H1 (cell line): ENCODE results near the gene NGFR. TPM values are rescaled to one million over a fixed set of nuclear protein-coding genes. Genes with fewer than 3 reads are reported as not detected.
A peak's percentile ranks its signal among the peaks of the same experiment; 100 is the strongest.

Experiments used
- CTCF ChIA-PET: fragments of 300-600 bp; sonication (Branson Sonifier 250); formaldehyde crosslinking; loops from one replicate; lab custom pipeline; 2021; ENCODE audit not compliant: partially characterized antibody; lab: Charles Lee
- POLR2A ChIA-PET: fragments of 300-600 bp; sonication (Branson Sonifier 250); formaldehyde crosslinking; loops from one replicate; lab custom pipeline; 2021; ENCODE audit warnings: inconsistent platforms; ENCODE audit not compliant: partially characterized antibody; lab: Charles Lee
- DNase-seq, 2 experiments: peaks; one replicate each; pipeline versions ENCODE4 v3.0.0 to v3.0.0-alpha.2; 2010 to 2022; ENCODE audit warnings: low spot score in 2 of 2, low read depth in 1 of 2, mixed read lengths in 1 of 2
- FAIRE-seq: peaks from 2 replicates; lab custom pipeline; 2011; peaks lifted over from hg19 to GRCh38; lab: Jason Lieb, UNC
- H2AFZ ChIP-seq: 2 replicates; pipeline ENCODE4 v1.8.1; 2012; ENCODE audit warnings: low read length, inconsistent platforms
- H2AK5ac ChIP-seq: 2 replicates; pipeline ENCODE4 v1.6.1; 2013; ENCODE audit warnings: low read depth, low read length
- H2BK120ac ChIP-seq: replicated peaks from 2 replicates; pipeline ENCODE3; 2013; ENCODE audit warnings: low read depth, low read length, inconsistent platforms
- H2BK12ac ChIP-seq: 2 replicates; pipeline ENCODE4 v1.6.1; 2013; ENCODE audit warnings: low read depth, low read length
- H2BK15ac ChIP-seq: 2 replicates; pipeline ENCODE4 v1.6.1; 2013; ENCODE audit warnings: low read length
- H2BK20ac ChIP-seq: 2 replicates; pipeline ENCODE4 v1.6.1; 2013; ENCODE audit warnings: low read length
- H2BK5ac ChIP-seq: 2 replicates; pipeline ENCODE4 v1.6.1; 2013; ENCODE audit warnings: low read depth, low read length
- H3K14ac ChIP-seq: 2 replicates; pipeline ENCODE4 v1.6.1; 2013; ENCODE audit warnings: inconsistent platforms; ENCODE audit not compliant: insufficient read length
- H3K18ac ChIP-seq: 2 replicates; pipeline ENCODE4 v1.6.1; 2013; ENCODE audit warnings: low read length; ENCODE audit errors: extremely low read depth
- H3K23ac ChIP-seq: 2 replicates; pipeline ENCODE4 v1.6.1; 2013; ENCODE audit warnings: inconsistent platforms; ENCODE audit not compliant: insufficient read length
- H3K23me2 ChIP-seq: 2 replicates; pipeline ENCODE4 v1.6.1; 2013; ENCODE audit warnings: low read depth, low read length
- H3K27ac ChIP-seq: 2 replicates; pipeline ENCODE4 v1.6.1; 2011; ENCODE audit warnings: low read depth, low read length, inconsistent platforms
- H3K27me3 ChIP-seq, 4 experiments: replicated peaks in 1 of 4; 1 replicate in 1 of 4; 2 replicates in 3 of 4; pipeline versions ENCODE4 v1.6.1 to v1.8.1; 2011 to 2013; ENCODE audit warnings: low read length in 3 of 4, mild to moderate bottlenecking in 3 of 4, inconsistent platforms in 2 of 4, mixed read lengths in 2 of 4, moderate library complexity in 1 of 4; ENCODE audit not compliant: control insufficient read depth in 3 of 4, insufficient read depth in 3 of 4; ENCODE audit errors: extremely low read depth in 1 of 4
- H3K36me3 ChIP-seq, 4 experiments: 2 replicates each; pipeline versions ENCODE4 v1.6.1 to v1.8.1; 2011 to 2013; ENCODE audit warnings: mild to moderate bottlenecking in 4 of 4, low read length in 3 of 4, moderate library complexity in 2 of 4, control low read depth in 1 of 4, inconsistent platforms in 1 of 4; ENCODE audit not compliant: insufficient read depth in 4 of 4, control insufficient read depth in 2 of 4
- H3K4ac ChIP-seq: replicated peaks from 2 replicates; pipeline ENCODE3; 2013; ENCODE audit warnings: low read length, low read depth, mixed read lengths, inconsistent platforms; ENCODE audit not compliant: insufficient read length
- H3K4me1 ChIP-seq, 4 experiments: replicated peaks in 1 of 4; 1 replicate in 1 of 4; 2 replicates in 3 of 4; pipeline versions ENCODE4 v1.6.1 to v1.8.1; 2011 to 2013; ENCODE audit warnings: low read length in 3 of 4, inconsistent platforms in 2 of 4, mixed read lengths in 1 of 4; ENCODE audit not compliant: insufficient read depth in 4 of 4, control insufficient read depth in 3 of 4
- H3K4me2 ChIP-seq, 2 experiments: 2 replicates each; pipeline versions ENCODE4 v1.6.1 to v1.8.1; 2011 to 2013; ENCODE audit warnings: low read depth in 2 of 2, low read length in 2 of 2, control low read depth in 1 of 2, inconsistent platforms in 1 of 2, mild to moderate bottlenecking in 1 of 2; ENCODE audit not compliant: insufficient read depth in 1 of 2
- H3K4me3 ChIP-seq, 4 experiments: fragments of 200-600, 300-600 bp in 1 of 4; sonication (generic), shearing (Covaris generic), sonication (Bioruptor Twin) in 1 of 4; 2 replicates each; pipeline versions ENCODE4 v1.5.1 to v1.8.1; 2011 to 2016; ENCODE audit warnings: low read length in 4 of 4, low read depth in 3 of 4, control low read depth in 2 of 4, inconsistent platforms in 2 of 4, mild to moderate bottlenecking in 2 of 4, mixed read lengths in 1 of 4, moderate library complexity in 1 of 4; ENCODE audit not compliant: insufficient read depth in 2 of 4; ENCODE audit errors: extremely low read depth in 1 of 4
- H3K56ac ChIP-seq: replicated peaks from 2 replicates; pipeline ENCODE3; 2013; ENCODE audit warnings: low read depth, mild to moderate bottlenecking, mixed read lengths, low read length, inconsistent platforms; ENCODE audit not compliant: insufficient read length
- H3K79me1 ChIP-seq: 2 replicates; pipeline ENCODE4 v1.6.1; 2013; ENCODE audit warnings: low read depth, low read length, control low read depth
- H3K79me2 ChIP-seq, 2 experiments: 2 replicates each; pipeline versions ENCODE4 v1.6.1 to v1.8.1; 2012 to 2013; ENCODE audit warnings: low read length in 2 of 2, mild to moderate bottlenecking in 2 of 2, inconsistent platforms in 1 of 2; ENCODE audit not compliant: insufficient read depth in 2 of 2, control insufficient read depth in 1 of 2
- H3K9ac ChIP-seq, 4 experiments: replicated peaks in 1 of 4; 1 replicate in 1 of 4; 2 replicates in 3 of 4; pipeline versions ENCODE4 v1.6.1 to v1.8.1; 2011 to 2013; ENCODE audit warnings: low read depth in 3 of 4, low read length in 3 of 4, control low read depth in 2 of 4, mild to moderate bottlenecking in 2 of 4, moderate library complexity in 2 of 4, inconsistent platforms in 1 of 4; ENCODE audit errors: extremely low read depth in 1 of 4
- H3K9me3 ChIP-seq, 2 experiments: 2 replicates each; pipeline versions ENCODE4 v1.6.1 to v1.8.1; 2012 to 2013; ENCODE audit warnings: mild to moderate bottlenecking in 2 of 2, moderate library complexity in 2 of 2, control low read depth in 1 of 2, inconsistent platforms in 1 of 2, low read depth in 1 of 2, low read length in 1 of 2, mixed read lengths in 1 of 2; ENCODE audit not compliant: insufficient read depth in 2 of 2
- H4K20me1 ChIP-seq, 2 experiments: replicated peaks in 1 of 2; 2 replicates each; pipeline versions ENCODE3 to v1.8.1; 2011 to 2013; ENCODE audit warnings: inconsistent platforms in 2 of 2, low read length in 2 of 2, mild to moderate bottlenecking in 1 of 2; ENCODE audit not compliant: insufficient read depth in 2 of 2, control insufficient read depth in 1 of 2
- H4K5ac ChIP-seq: 2 replicates; pipeline ENCODE4 v1.6.1; 2013; ENCODE audit warnings: low read length, low read depth, mixed read lengths, inconsistent platforms; ENCODE audit not compliant: insufficient read length
- H4K8ac ChIP-seq: 2 replicates; pipeline ENCODE4 v1.8.0; 2013; ENCODE audit warnings: mild to moderate bottlenecking, moderate library complexity, low read length, inconsistent platforms; ENCODE audit not compliant: insufficient read depth; ENCODE audit errors: extremely low read depth
- H4K91ac ChIP-seq: replicated peaks from 2 replicates; pipeline ENCODE3; 2013; ENCODE audit warnings: low read length, mixed read lengths, inconsistent platforms; ENCODE audit not compliant: insufficient read length
- CBX5 ChIP-seq: fragments of 300-800, 300-1000 bp; sonication (generic); IDR thresholded peaks from 2 replicates; pipeline ENCODE4 v1.7.1; 2016; ENCODE audit warnings: antibody characterized with exemption, low read length, low read depth
- EGR1 ChIP-seq: IDR thresholded peaks from 2 replicates; pipeline ENCODE4 v1.6.1; 2011; ENCODE audit warnings: low read depth, low read length, borderline replicate concordance
- FOSL1 ChIP-seq: IDR thresholded peaks from 2 replicates; pipeline ENCODE4 v1.6.1; 2011; ENCODE audit warnings: mild to moderate bottlenecking, low read depth, low read length, moderate library complexity; ENCODE audit not compliant: insufficient read depth
- GABPA ChIP-seq: IDR thresholded peaks from 2 replicates; pipeline ENCODE4 v1.6.1; 2011; ENCODE audit warnings: mild to moderate bottlenecking, low read length, moderate library complexity, borderline replicate concordance; ENCODE audit not compliant: insufficient read depth
- WGBS, 2 experiments: shearing (Covaris generic) in 1 of 2; methylation state at CpG; one replicate each; pipeline versions ENCODE4 v1.1.6 to v1.1.7; 2013 to 2015; ENCODE audit warnings: low lambda C conversion rate in 2 of 2, mixed read lengths in 2 of 2, inconsistent platforms in 1 of 2, low coverage in 1 of 2, missing lambda C conversion rate in 1 of 2; ENCODE audit not compliant: insufficient replicate concordance in 2 of 2, insufficient coverage in 1 of 2, insufficient read length in 1 of 2; ENCODE audit errors: extremely low coverage in 1 of 2, missing lambda C conversion rate in 1 of 2; 5-methylcytosine and 5-hydroxymethylcytosine counted together
- polyA plus RNA-seq, 7 experiments: library from polyadenylated mRNA; depleted of rRNA in 3 of 7; stranded (reverse) in 5 of 7; unstranded in 2 of 7; fragments of >200 nt in 5 of 7; fragments of 200-250 nt in 2 of 7; gene quantifications; 1 replicate in 5 of 7; 2 replicates in 1 of 7; 4 replicates in 1 of 7; pipeline versions ENCODE4 v1.2.1 to v1.2.3, GENCODE V29; 2011 to 2013; ENCODE audit warnings: missing spikeins in 2 of 7, mixed read lengths in 2 of 7
- total RNA-seq: library from RNA; stranded (reverse); fragmentation: NEBNext Ultra II Directional; extraction: Animal tissue kit (Norgen Biotek cat#: 25700); gene quantifications from 2 replicates; pipeline ENCODE4 v1.2.1, GENCODE V29; 2021
- TF ChIP-seq, protein P1 (sequence below): IDR thresholded peaks from 2 replicates; pipeline ENCODE4 v1.6.1; 2011; ENCODE audit warnings: low read length, improper control_type of control experiment

The NGFR gene
- total and polyA plus RNA-seq, 2 of the 8 experiments (the other 6 are each of a cell fraction or from before 2014, with no cell fraction given): 8.1 to 10.3 TPM

DNA sequence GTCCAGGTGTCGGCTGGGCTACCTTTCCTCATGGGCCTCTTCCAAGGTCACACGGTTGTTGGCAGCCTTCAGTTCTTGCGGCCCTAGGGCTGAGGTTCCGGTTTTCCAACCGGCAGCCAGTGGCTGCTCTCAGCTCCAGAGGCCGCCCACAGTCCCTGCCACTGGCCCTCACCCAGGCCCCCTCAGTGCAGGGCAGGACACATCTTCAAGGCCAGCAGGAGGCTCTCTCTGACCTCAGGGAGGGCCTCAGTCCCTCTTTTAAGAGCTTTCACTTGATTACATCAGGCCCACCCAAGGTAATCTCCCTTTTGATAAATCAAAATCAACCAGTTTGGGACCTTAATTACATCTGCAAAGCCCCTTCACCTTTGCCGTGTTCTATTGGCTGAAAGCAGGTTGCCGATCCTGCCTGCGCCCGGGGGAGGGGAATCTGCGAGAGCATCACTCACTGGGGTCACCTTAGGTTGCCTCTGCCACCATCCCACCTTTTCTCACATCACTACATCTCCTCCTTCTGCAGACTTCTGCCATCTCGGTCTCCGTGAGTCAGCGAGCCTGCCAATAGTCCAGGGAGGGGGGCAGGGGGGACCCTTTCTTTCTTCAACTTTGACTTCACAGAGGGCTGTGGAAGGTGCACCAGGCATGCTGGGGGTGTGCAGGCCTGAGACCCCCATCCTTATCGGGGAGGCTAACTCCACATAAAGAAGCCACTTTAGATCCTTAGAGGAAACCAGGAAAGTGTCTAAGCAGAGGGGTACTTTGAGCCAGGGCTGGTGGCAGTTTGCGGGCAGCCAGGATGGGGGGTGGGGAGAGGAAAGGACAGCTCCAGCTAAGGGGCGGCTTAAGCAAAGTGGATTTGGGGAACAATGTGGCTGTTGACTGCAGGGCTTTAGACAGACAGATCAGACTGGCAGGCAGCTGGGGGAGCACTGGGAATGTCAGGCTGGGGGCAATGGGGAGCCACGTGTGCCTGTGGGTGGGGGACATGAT, 51.7 kb downstream of the NGFR start:
- FAIRE-seq (no peak), DNase-seq (no peak)
- Histone ChIP-seq H2BK15ac (peak overlapping the region; percentile 61; the same call in 1 of the 2 replicates), H3K36me3 (no peaks in the 10 kb centered on the region), H2BK12ac (peak overlapping the region; percentile 80; the same call in 1 of the 2 replicates), H3K23me2 (no peaks in the 10 kb centered on the region), H3K4me1 (peaks cover 0 to 30% (median 17%) of the 10 kb centered on the region in 4 experiments; a peak in 6 of 7 replicates), H4K8ac (no peak overlapping the region; the same call in 1 of the 2 replicates), H2BK5ac (peak overlapping the region; percentile 18; the same call in 1 of the 2 replicates), H3K4ac (no peak overlapping the region), H3K27me3 (no peaks in the 10 kb centered on the region), H3K9ac (no peak overlapping the region), H2BK20ac (peak overlapping the region; percentile 86), H3K9me3 (no peaks in the 10 kb centered on the region), H3K79me2 (no peaks in the 10 kb centered on the region), H4K20me1 (no peaks in the 10 kb centered on the region), H2BK120ac (no peak overlapping the region), H3K18ac (peak overlapping the region; percentile 48), H2AK5ac (0 out of 2 replicates have a peak overlapping the region, but pooled peaks have one; percentile 13), H3K56ac (no peak overlapping the region), H3K27ac (no peak overlapping the region), H3K4me2 (no peak overlapping the region), H3K79me1 (no peaks in the 10 kb centered on the region), H4K91ac (no peak overlapping the region), H2AFZ (no peak overlapping the region), H3K23ac (no peak overlapping the region), H4K5ac (no peak overlapping the region), H3K4me3 (no peak overlapping the region), H3K14ac (no peak overlapping the region)
- CTCF ChIA-PET: interaction anchor here (1.0 to 16.4 kb wide), 19 partner anchors 10 to 161 kb away, joined by 3 to 228 read pairs (median 9); partner anchors contain the start of gene NGFR
- POLR2A ChIA-PET: interaction anchor here (1.0 kb wide), 1 partner anchor 33 kb away, joined by 3 read pairs; no protein-coding TSS in a partner anchor
- TF ChIP-seq EGR1 (no peak), GABPA (no peak), FOSL1 (no peak), CBX5 (no peak)
- TF ChIP-seq, protein P1, sequence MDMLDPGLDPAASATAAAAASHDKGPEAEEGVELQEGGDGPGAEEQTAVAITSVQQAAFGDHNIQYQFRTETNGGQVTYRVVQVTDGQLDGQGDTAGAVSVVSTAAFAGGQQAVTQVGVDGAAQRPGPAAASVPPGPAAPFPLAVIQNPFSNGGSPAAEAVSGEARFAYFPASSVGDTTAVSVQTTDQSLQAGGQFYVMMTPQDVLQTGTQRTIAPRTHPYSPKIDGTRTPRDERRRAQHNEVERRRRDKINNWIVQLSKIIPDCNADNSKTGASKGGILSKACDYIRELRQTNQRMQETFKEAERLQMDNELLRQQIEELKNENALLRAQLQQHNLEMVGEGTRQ: no peak
- 82% methylated on average over 15 of the region's 18 CpGs; no CpG with 5 or more reads in 1 of the 2 experiments for WGBS, 2 experiments
